ENCODE data around the gene CATSPERZ. TPM values are rescaled to one million over a fixed set of nuclear protein-coding genes. Genes with fewer than 3 reads are reported as not detected.
"Not testable (repeated sequence)": the region's sequence is repeated elsewhere in the genome, so short reads cannot be mapped to it uniquely, and the experiment has no call there.

The CATSPERZ gene
- total and polyA plus RNA-seq, 4 donors: not detected

GRCh38 chr11:64321533-64321932 lies 21.4 kb downstream of the CATSPERZ start:
- Histone ChIP-seq H3K9me3 (ENCODE audit: control insufficient read depth, low read length) (no peaks in the 10 kb centered on the region), H3K36me3 (ENCODE audit: control insufficient read depth in 1 of 2, insufficient read depth in 2 of 2, low read length in 1 of 2) (no peaks in the 10 kb centered on the region), H3K4me3 (ENCODE audit: low read length in 2 of 2) (no peak overlapping the region), H3K27ac (ENCODE audit: low read depth in 1 of 2, low read length in 2 of 2) (no peak overlapping the region), H3K4me1 (ENCODE audit: control insufficient read depth in 1 of 2, insufficient read depth in 2 of 2, low read length in 2 of 2) (no peaks in the 10 kb centered on the region), H3K27me3 (ENCODE audit: control insufficient read depth in 1 of 2, insufficient read depth in 2 of 2, low read length in 1 of 2) (no peaks in the 10 kb centered on the region)
- WGBS, 2 donors: 90 to 91% methylated on average over 5 of the region's 5 CpGs
- no peak for ATAC-seq (ENCODE audit: low FRiP score)
- intact Hi-C loops (cut with DNase I): no loop called here
- no peak for DNase-seq

- Histone ChIP-seq H3K27me3 (ENCODE audit: control insufficient read depth in 1 of 2, insufficient read depth in 2 of 2, low read length in 1 of 2) (no peaks in the 10 kb centered on the region), H3K4me3 (ENCODE audit: low read length in 2 of 2) (no peak overlapping the region), H3K9me3 (ENCODE audit: control insufficient read depth, low read length) (no peaks in the 10 kb centered on the region), H3K27ac (ENCODE audit: low read depth in 1 of 2, low read length in 2 of 2) (no peak overlapping the region), H3K4me1 (ENCODE audit: control insufficient read depth in 1 of 2, insufficient read depth in 2 of 2, low read length in 2 of 2) (no peaks in the 10 kb centered on the region), H3K36me3 (ENCODE audit: control insufficient read depth in 1 of 2, insufficient read depth in 2 of 2, low read length in 1 of 2) (no peaks in the 10 kb centered on the region)
- ATAC-seq (ENCODE audit: low FRiP score): no peak
- no peak for DNase-seq
- WGBS, 2 donors: 80 to 81% methylated on average over 7 of the region's 7 CpGs
- intact Hi-C loops (cut with DNase I): no loop called here
Measured at GRCh38 chr11:64322925-64323260, 22.7 kb downstream of the CATSPERZ start.

GRCh38 chr11:64323373-64323772 lies 23.2 kb downstream of the CATSPERZ start:
- 68 to 74% methylated on average over 5 of the region's 5 CpGs for WGBS, 2 donors
- DNase-seq (no peak), ATAC-seq (ENCODE audit: low FRiP score) (no peak)
- Histone ChIP-seq H3K4me1 (ENCODE audit: control insufficient read depth in 1 of 2, insufficient read depth in 2 of 2, low read length in 2 of 2) (no peaks in the 10 kb centered on the region), H3K9me3 (ENCODE audit: control insufficient read depth, low read length) (no peaks in the 10 kb centered on the region), H3K27ac (ENCODE audit: low read depth in 1 of 2, low read length in 2 of 2) (no peak overlapping the region), H3K4me3 (ENCODE audit: low read length in 2 of 2) (no peak overlapping the region), H3K36me3 (ENCODE audit: control insufficient read depth in 1 of 2, insufficient read depth in 2 of 2, low read length in 1 of 2) (no peaks in the 10 kb centered on the region), H3K27me3 (ENCODE audit: control insufficient read depth in 1 of 2, insufficient read depth in 2 of 2, low read length in 1 of 2) (no peaks in the 10 kb centered on the region)
- intact Hi-C loops (cut with DNase I): no loop called here

GRCh38 chr11:64323984-64324383 lies 23.8 kb downstream of the CATSPERZ start:
- H3K9me3 ChIP-seq (ENCODE audit: control insufficient read depth, low read length); H3K36me3 ChIP-seq (ENCODE audit: control insufficient read depth in 1 of 2, insufficient read depth in 2 of 2, low read length in 1 of 2); H3K27ac ChIP-seq (ENCODE audit: low read depth in 1 of 2, low read length in 2 of 2); H3K4me1 ChIP-seq (ENCODE audit: control insufficient read depth in 1 of 2, insufficient read depth in 2 of 2, low read length in 2 of 2); DNase-seq; H3K4me3 ChIP-seq (ENCODE audit: low read length in 2 of 2); intact Hi-C loops (cut with DNase I); ATAC-seq (ENCODE audit: low FRiP score); H3K27me3 ChIP-seq (ENCODE audit: control insufficient read depth in 1 of 2, insufficient read depth in 2 of 2, low read length in 1 of 2): not testable (repeated sequence)
- WGBS, 2 donors: 87 to 88% methylated on average over 4 of the region's 4 CpGs

GRCh38 chr11:64324692-64325469 lies 24.7 kb downstream of the CATSPERZ start:
- Histone ChIP-seq H3K27ac (ENCODE audit: low read depth in 1 of 2, low read length in 2 of 2) (no peak overlapping the region), H3K27me3 (ENCODE audit: control insufficient read depth in 1 of 2, insufficient read depth in 2 of 2, low read length in 1 of 2) (no peaks in the 10 kb centered on the region), H3K4me3 (ENCODE audit: low read length in 2 of 2) (no peak overlapping the region), H3K9me3 (ENCODE audit: control insufficient read depth, low read length) (no peaks in the 10 kb centered on the region), H3K36me3 (ENCODE audit: control insufficient read depth in 1 of 2, insufficient read depth in 2 of 2, low read length in 1 of 2) (no peaks in the 10 kb centered on the region), H3K4me1 (ENCODE audit: control insufficient read depth in 1 of 2, insufficient read depth in 2 of 2, low read length in 2 of 2) (no peaks in the 10 kb centered on the region)
- ATAC-seq (ENCODE audit: low FRiP score) (no peak), DNase-seq (no peak)
- intact Hi-C loops (cut with DNase I): no loop called here
- WGBS, 2 donors: 89 to 90% methylated on average over 11 of the region's 11 CpGs

GRCh38 chr11:64327375-64327774 lies 27.2 kb downstream of the CATSPERZ start:
- WGBS, 2 donors: 97 to 100% methylated on average over 2 of the region's 2 CpGs

GRCh38 chr11:64327993-64328392 lies 27.8 kb downstream of the CATSPERZ start:
- ATAC-seq (ENCODE audit: low FRiP score): no peak

More at GRCh38 chr11:64327375-64327774, 27.2 kb downstream of the CATSPERZ start:
- Histone ChIP-seq H3K36me3 (ENCODE audit: control insufficient read depth in 1 of 2, insufficient read depth in 2 of 2, low read length in 1 of 2) (no peaks in the 10 kb centered on the region), H3K27ac (ENCODE audit: low read depth in 1 of 2, low read length in 2 of 2) (no peak overlapping the region), H3K9me3 (ENCODE audit: control insufficient read depth, low read length) (no peaks in the 10 kb centered on the region), H3K4me1 (ENCODE audit: control insufficient read depth in 1 of 2, insufficient read depth in 2 of 2, low read length in 2 of 2) (no peaks in the 10 kb centered on the region), H3K4me3 (ENCODE audit: low read length in 2 of 2) (no peak overlapping the region), H3K27me3 (ENCODE audit: control insufficient read depth in 1 of 2, insufficient read depth in 2 of 2, low read length in 1 of 2) (no peaks in the 10 kb centered on the region)
- intact Hi-C loops (cut with DNase I): no loop called here
- DNase-seq (no peak), ATAC-seq (ENCODE audit: low FRiP score) (no peak)

GRCh38 chr11:64330888-64331287 lies 30.7 kb downstream of the CATSPERZ start:
- 89 to 90% methylated on average over 11 of the region's 11 CpGs for WGBS, 2 donors
- no peak overlapping the region for H3K27ac ChIP-seq (ENCODE audit: low read depth in 1 of 2, low read length in 2 of 2)

More at GRCh38 chr11:64327993-64328392, 27.8 kb downstream of the CATSPERZ start:
- Histone ChIP-seq H3K27me3 (ENCODE audit: control insufficient read depth in 1 of 2, insufficient read depth in 2 of 2, low read length in 1 of 2) (no peaks in the 10 kb centered on the region), H3K27ac (ENCODE audit: low read depth in 1 of 2, low read length in 2 of 2) (no peak overlapping the region), H3K9me3 (ENCODE audit: control insufficient read depth, low read length) (no peaks in the 10 kb centered on the region), H3K4me3 (ENCODE audit: low read length in 2 of 2) (no peak overlapping the region), H3K4me1 (ENCODE audit: control insufficient read depth in 1 of 2, insufficient read depth in 2 of 2, low read length in 2 of 2) (no peaks in the 10 kb centered on the region), H3K36me3 (ENCODE audit: control insufficient read depth in 1 of 2, insufficient read depth in 2 of 2, low read length in 1 of 2) (no peaks in the 10 kb centered on the region)
- no peak for DNase-seq
- WGBS, 2 donors: 89 to 92% methylated on average over 3 of the region's 3 CpGs
- intact Hi-C loops (cut with DNase I): no loop called here

GRCh38 chr11:64331569-64332371 lies 31.6 kb downstream of the CATSPERZ start:
- WGBS, 2 donors: 48 to 58% methylated on average over 20 of the region's 20 CpGs
- no peaks in the 10 kb centered on the region for H3K36me3 ChIP-seq (ENCODE audit: control insufficient read depth in 1 of 2, insufficient read depth in 2 of 2, low read length in 1 of 2)
- H3K4me1 ChIP-seq (ENCODE audit: control insufficient read depth in 1 of 2, insufficient read depth in 2 of 2, low read length in 2 of 2): no peaks in the 10 kb centered on the region
- ATAC-seq (ENCODE audit: low FRiP score): peak; percentile 64
- no peaks in the 10 kb centered on the region for H3K9me3 ChIP-seq (ENCODE audit: control insufficient read depth, low read length)
- no peak overlapping the region for H3K27ac ChIP-seq (ENCODE audit: low read depth in 1 of 2, low read length in 2 of 2)
- intact Hi-C loops (cut with DNase I): no loop called here
- H3K27me3 ChIP-seq (ENCODE audit: control insufficient read depth in 1 of 2, insufficient read depth in 2 of 2, low read length in 1 of 2): no peaks in the 10 kb centered on the region
- peak; percentile 86 to 91 for DNase-seq
- H3K4me3 ChIP-seq (ENCODE audit: low read length in 2 of 2): no peak overlapping the region

More at GRCh38 chr11:64330888-64331287, 30.7 kb downstream of the CATSPERZ start:
- Histone ChIP-seq H3K9me3 (ENCODE audit: control insufficient read depth, low read length) (no peaks in the 10 kb centered on the region), H3K27me3 (ENCODE audit: control insufficient read depth in 1 of 2, insufficient read depth in 2 of 2, low read length in 1 of 2) (no peaks in the 10 kb centered on the region), H3K36me3 (ENCODE audit: control insufficient read depth in 1 of 2, insufficient read depth in 2 of 2, low read length in 1 of 2) (no peaks in the 10 kb centered on the region), H3K4me3 (ENCODE audit: low read length in 2 of 2) (no peak overlapping the region), H3K4me1 (ENCODE audit: control insufficient read depth in 1 of 2, insufficient read depth in 2 of 2, low read length in 2 of 2) (no peaks in the 10 kb centered on the region)
- ATAC-seq (ENCODE audit: low FRiP score): no peak
- DNase-seq: no peak
- intact Hi-C loops (cut with DNase I): no loop called here

Measured in aorta (tissue), 5 donors.